KBM-7 (cell line): Measurements from ENCODE around the gene SPC25.

Experiments
- DNase-seq: peaks from one replicate; pipeline ENCODE4 v3.0.0-alpha.2; 2015
- in situ Hi-C: fragments of 300-500 bp; cut with MboI; formaldehyde crosslinking; loops from 2 replicates; pipeline ENCODE4 v1.14.3; 2020; ENCODE audit warnings: low sequenced_read_pairs, low pct_unique_long_range_greater_than_20kb, mixed read lengths

The SPC25 gene

DNA sequence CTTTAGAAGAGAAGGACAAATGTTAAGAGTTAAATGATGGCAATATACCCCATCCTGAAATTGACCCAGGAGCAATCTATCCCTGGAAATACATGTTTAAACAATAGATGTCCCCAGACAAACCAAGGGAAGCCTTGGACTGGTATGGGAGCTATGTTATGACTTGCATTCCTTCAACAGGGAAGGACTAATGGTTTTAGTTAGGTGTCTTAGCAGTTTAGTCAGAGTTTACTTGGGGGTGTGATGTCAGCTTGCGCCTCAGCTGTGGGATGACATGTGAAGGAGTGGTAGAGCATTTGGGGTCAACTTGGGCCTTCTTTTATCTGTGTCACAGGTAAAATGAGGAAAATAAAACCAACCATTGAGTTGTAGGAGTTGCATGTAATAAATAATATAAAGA lies 36.8 kb downstream of the SPC25 start:
- DNase-seq, result no peak
- in situ Hi-C loops, result no loop called here

DNA sequence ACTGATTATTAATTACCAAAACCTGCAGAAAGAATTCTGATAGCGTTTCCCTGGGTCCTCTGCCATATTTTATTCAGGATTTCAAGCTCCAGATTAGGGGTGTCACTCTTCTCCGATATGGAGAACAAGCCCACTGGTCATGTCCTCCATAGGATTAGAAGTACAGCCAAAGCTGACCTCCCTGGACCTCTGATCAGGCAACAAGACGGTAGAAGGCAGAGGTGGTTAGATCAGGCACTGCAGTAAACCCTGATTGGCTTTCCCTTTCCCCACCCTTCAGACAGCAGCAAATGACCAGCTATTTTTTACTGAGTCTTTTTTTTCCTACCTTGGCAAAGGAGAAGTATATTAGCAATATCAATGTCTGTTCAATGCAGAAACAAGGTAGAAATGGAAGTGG lies 37.7 kb downstream of the SPC25 start:
- in situ Hi-C loops, result no loop called here

DNA sequence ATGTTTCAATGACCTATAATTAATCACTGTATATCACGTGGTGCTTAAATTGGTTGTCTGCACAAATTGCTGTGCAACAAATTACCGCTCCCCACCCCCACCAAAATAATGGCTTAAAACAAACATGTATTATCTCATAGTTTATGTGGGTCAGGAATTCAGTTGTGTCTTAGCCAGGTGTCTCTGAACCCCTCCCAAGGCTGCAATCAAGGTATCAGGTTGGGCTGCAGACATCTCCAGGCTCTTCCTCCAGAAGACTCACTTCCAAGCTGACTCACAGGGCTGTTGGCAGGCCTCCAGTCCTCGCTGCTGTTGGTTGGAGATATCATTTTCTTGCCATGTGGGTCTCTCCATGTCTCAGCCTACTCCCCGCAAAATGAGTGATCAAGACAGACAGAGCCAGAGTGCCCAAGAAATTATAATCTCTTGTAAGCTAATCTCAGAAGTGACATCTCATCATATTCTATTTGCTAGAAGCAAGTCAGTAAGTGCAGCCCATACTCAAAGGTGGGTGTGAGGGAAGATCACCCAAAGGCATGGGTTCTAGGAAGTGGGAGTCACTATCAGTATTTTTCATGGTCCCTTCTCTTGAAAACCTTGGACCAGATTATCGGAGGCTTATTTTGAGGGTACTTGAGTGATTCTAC lies 38.4 kb downstream of the SPC25 start:
- in situ Hi-C loops, result no loop called here
- DNase-seq, result peak; percentile 41

More for the DNA sequence above, 37.7 kb downstream of the SPC25 start:
- no peak for DNase-seq

DNA sequence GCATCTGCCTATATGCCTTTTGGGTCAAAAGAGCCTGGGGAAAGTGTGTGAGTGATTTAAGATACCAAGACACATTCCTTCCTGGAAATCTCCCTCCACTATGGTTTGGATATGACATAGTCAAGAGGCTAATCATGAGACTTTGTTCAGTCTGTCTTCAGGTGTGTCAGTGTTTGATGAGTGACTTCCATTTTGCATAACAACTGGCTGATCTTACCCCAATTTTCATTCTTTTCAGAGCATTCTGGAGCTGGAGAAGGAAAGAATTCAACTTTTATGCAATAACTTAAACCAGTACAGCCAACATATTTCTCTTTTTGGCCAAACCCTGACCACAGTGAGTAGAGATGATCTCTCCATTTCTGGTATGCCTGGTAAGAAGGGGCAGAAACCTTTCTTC lies 39.4 kb downstream of the SPC25 start:
- in situ Hi-C loops, result no loop called here
- no peak for DNase-seq

DNA sequence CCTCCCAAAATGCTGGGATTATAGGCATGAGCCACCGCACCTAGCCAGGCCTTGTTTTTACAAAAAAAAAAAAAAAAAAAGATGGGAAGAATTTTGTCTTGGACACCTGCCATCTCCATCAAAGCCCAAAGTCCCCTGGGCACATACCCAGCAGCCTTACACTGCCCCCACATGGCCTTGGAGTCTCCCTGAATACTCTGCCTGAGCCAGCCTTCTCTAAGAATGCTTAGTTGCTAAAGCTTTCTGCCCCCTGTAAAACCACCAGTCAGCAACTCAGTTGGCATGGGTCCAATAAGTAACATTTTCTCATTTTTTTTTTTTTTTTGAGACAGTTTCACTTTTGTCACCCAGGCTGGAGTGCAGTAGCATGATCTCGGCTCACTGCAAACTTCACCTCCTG lies 40.6 kb downstream of the SPC25 start:
- peak; percentile 60 for DNase-seq
- in situ Hi-C loops, result no loop called here

DNA sequence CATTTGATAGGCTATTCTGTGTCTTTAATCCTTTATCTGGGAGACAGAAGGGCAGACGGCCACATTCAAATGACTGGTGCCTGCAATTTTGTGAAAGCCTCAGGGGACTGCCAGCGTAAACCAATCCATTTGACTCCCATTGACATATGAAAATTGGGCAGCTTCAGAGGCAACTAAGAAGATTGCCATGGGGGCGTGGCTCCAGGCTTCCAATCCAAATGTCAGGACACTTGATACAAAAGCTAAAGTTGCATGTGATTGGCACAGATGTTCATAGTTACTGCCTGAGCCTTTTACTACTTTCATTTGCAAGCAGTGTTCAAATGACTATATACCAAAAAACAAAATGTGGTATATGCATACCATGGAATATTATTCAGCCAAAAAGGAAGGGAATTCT lies 42.0 kb downstream of the SPC25 start:
- DNase-seq, result no peak
- in situ Hi-C loops, result no loop called here

DNA sequence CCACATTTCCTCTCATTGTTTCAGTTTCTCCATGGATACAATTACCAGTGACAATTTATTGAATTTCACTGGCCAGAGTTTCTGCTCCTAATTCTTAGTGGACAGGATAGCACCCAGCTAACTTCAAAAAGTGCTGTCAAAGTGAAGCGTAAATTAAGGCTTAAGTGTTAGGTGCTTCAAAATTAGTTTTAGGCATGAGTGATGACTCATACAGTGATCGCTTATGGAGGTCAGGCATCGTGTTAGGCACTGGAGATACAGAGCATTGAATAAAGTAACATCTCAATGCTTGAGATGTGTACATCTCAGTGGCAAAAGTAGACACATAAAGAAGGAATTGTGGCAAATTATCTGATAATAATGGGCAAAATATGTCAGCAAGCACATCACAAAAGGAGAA lies 47.0 kb downstream of the SPC25 start:
- DNase-seq, result no peak
- in situ Hi-C loops, result no loop called here

DNA sequence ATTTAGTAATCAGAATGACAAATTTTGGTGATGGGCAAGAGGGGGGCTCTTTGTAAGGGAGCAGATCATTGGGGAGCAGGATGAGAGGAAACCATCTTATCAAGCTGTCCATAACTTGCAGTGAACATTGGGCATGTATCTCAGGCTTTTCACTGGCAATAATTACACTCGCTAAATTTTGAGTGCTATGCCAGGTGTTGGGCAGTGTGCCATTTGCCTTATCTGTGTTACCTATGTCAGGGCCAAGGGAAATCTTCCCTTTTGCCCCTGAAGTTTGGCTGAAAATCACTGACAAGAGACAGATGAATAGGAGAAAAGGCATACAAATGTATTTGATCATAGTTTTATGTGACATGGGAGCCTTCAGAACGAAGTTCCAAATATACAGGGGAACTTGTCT lies 48.8 kb downstream of the SPC25 start:
- in situ Hi-C loops, result no loop called here
- DNase-seq, result no peak

DNA sequence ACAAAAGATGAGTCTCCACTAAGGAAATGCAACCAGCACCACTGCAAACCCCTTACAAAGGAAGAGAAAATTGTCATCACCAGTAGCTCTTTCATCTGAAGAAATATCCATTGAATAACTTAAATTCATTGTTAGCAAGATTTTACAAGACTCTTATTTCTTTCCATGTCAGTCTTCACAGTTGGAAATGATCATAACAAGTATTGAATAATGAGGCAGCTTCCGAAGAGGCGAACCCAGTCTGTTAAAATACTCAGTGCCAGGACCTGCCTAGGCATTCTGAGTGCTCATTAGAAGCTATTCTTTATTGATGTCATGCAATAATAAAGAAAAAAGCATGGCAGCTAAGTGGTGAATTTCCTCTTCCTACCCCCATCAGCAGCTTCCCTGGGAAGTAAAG lies 54.3 kb downstream of the SPC25 start:
- in situ Hi-C loops, result no loop called here
- DNase-seq, result no peak

DNA sequence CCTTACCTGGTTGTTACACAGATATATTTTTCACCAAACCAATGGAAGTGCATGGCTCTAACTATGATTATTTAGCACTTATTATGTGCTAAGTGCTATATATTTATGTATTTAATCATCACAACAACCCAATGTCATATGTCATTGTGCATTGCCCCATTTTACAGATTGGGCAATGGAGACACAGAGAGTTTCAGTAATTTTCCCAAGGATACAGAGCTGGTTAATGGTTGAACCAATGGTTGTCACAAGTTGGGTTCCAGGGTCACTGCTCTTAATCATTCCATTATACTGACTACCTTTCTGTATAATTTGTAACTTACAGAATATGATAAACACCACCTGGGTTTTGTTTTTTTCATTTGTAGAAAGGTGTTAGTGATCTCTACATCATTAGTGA lies 58.6 kb downstream of the SPC25 start:
- in situ Hi-C loops, result no loop called here
- no peak for DNase-seq

DNA sequence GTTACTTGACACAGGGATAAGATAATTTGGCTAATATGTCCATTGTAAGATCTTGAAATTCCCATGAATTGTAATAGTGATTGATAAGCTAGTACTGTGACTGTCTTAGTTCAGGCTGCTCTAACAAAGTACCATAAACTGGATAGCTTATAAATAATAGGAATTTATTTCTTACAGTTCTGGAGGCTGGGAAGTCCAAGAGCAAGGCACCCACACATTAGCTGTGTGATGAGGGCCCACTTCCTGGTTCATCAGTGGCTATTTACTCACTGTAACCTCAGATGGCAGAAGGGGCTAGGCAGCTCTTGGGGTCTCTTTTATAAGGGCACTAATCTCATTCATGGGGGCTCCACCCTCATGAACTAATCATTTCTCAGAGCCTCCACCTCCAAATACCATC lies 59.3 kb downstream of the SPC25 start:
- DNase-seq, result no peak
- in situ Hi-C loops, result no loop called here

DNA sequence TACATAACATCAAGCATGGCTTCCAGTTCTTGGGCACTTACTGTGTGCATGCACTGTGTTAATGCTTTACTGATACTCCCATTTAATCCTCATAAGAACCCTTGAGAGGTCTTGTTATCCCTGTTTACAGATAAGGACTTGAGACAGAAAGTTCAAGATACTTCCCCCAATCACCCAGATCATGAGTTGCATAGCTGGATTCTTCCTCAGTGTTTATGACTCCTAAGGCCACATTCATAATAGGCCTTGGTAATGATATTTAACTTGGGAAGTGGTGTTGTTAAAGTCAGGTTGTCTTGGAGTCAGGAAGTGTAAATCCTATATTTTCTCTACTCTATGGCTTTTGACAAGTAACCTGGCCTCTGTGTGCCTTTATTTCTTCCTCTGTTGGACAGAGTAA lies 65.1 kb downstream of the SPC25 start:
- in situ Hi-C loops, result no loop called here
- DNase-seq, result no peak

DNA sequence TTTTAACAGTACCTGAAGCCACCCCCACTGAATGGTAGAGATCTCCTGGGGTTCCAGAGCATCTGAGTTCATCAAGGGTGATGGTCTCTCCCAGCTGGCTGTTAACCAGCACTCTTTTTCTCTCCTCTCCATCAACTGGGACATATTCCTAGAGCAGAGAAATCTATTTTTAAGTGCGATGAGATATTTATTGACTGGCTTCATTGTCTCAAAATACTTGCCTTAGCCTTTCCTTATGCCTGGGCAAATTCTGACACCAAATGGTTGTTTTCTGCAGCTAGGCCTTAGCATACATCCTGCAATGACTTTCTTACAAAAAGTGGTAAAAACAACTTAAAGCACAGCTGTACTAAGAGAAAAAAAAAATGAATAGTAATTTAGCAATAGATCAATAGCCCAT lies 68.2 kb downstream of the SPC25 start:
- in situ Hi-C loops, result no loop called here
- DNase-seq, result no peak

DNA sequence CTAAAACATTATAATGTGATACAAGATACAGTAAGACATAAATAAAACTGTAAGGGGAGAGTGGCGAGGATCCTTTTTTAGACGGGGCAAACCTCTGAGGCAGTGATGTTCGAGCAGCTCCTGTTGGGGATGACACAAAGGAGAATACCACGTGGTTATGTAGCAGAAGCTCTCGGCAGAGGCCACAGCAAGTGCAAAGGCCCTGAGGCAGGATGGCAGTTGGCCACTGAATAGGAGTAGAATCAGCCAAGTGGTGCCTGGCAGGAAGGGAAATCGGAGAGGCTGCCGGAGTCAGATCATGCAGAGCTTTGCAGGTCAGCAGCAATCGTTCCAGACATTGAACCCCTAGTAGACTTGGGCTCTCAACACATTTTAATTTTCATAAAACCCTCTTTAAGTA lies 68.7 kb downstream of the SPC25 start:
- no peak for DNase-seq
- in situ Hi-C loops, result no loop called here
